ENCODE results near the gene PTPRJ.

PTPRJ gene

GRCh38 chr11:48167380-48167779, 187.0 kb downstream of the PTPRJ start:
- TF ChIP-seq, protein P1, sequence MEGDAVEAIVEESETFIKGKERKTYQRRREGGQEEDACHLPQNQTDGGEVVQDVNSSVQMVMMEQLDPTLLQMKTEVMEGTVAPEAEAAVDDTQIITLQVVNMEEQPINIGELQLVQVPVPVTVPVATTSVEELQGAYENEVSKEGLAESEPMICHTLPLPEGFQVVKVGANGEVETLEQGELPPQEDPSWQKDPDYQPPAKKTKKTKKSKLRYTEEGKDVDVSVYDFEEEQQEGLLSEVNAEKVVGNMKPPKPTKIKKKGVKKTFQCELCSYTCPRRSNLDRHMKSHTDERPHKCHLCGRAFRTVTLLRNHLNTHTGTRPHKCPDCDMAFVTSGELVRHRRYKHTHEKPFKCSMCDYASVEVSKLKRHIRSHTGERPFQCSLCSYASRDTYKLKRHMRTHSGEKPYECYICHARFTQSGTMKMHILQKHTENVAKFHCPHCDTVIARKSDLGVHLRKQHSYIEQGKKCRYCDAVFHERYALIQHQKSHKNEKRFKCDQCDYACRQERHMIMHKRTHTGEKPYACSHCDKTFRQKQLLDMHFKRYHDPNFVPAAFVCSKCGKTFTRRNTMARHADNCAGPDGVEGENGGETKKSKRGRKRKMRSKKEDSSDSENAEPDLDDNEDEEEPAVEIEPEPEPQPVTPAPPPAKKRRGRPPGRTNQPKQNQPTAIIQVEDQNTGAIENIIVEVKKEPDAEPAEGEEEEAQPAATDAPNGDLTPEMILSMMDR (IDR thresholded peaks at IDR 0.05; ENCODE audit: low read depth, low read length) = no peak
- in situ Hi-C loops (cut with HindIII; ENCODE audit: low sequenced_read_pairs) = no loop called here
- DNase-seq (ENCODE audit: low read depth, low spot score) = no peak
- H3K4me3 ChIP-seq (ENCODE audit: low read depth, low read length) = no peak overlapping the region

GRCh38 chr11:48168815-48169214, 188.5 kb downstream of the PTPRJ start:
- H3K4me3 ChIP-seq (ENCODE audit: low read depth, low read length) = no peak overlapping the region
- DNase-seq (ENCODE audit: low read depth, low spot score) = no peak
- TF ChIP-seq, protein P1 (IDR thresholded peaks at IDR 0.05; ENCODE audit: low read depth, low read length) = no peak
- in situ Hi-C loops (cut with HindIII; ENCODE audit: low sequenced_read_pairs) = no loop called here

- H3K4me3 ChIP-seq (ENCODE audit: low read depth, low read length) = no peak overlapping the region
- DNase-seq (ENCODE audit: low read depth, low spot score) = no peak
- in situ Hi-C loops (cut with HindIII; ENCODE audit: low sequenced_read_pairs) = no loop called here
- TF ChIP-seq, protein P1 (IDR thresholded peaks at IDR 0.05; ENCODE audit: low read depth, low read length) = no peak
These were observed 188.9 kb downstream of the PTPRJ start for GRCh38 chr11:48169259-48169658.

DNA sequence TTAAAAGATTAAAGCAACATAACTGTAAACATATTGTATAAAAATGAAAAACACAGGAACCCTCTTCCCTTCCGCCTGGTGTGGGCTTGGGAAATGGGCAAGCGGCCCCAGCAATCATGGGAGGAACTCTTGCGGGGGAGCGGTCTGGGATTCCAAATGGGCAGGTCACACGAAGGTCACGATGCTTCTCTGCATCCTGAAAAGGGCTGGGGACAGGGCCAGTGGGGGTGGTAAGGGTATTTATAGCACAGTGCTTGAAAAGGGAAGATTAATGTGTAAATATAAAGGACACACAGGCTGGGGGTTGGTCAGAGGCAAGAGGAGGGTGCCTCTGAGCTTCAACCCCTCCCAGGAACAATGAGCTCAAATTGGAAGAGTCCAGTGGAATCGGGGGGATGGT, 189.4 kb downstream of the PTPRJ start:
- in situ Hi-C loops (cut with HindIII; ENCODE audit: low sequenced_read_pairs) = no loop called here
- no peak overlapping the region for H3K4me3 ChIP-seq (ENCODE audit: low read depth, low read length)
- DNase-seq (ENCODE audit: low read depth, low spot score) = no peak
- TF ChIP-seq, protein P1 (IDR thresholded peaks at IDR 0.05; ENCODE audit: low read depth, low read length) = no peak

GRCh38 chr11:48170241-48171233, 190.2 kb downstream of the PTPRJ start:
- TF ChIP-seq, protein P1 (IDR thresholded peaks at IDR 0.05; ENCODE audit: low read depth, low read length) = no peak
- no peak overlapping the region for H3K4me3 ChIP-seq (ENCODE audit: low read depth, low read length)
- in situ Hi-C loops (cut with HindIII; ENCODE audit: low sequenced_read_pairs) = no loop called here
- DNase-seq (ENCODE audit: low read depth, low spot score) = peak; percentile 44

- in situ Hi-C loops (cut with HindIII; ENCODE audit: low sequenced_read_pairs) = no loop called here
- H3K4me3 ChIP-seq (ENCODE audit: low read depth, low read length) = no peak overlapping the region
- peak; percentile 57 for DNase-seq (ENCODE audit: low read depth, low spot score)
- TF ChIP-seq, protein P1 (IDR thresholded peaks at IDR 0.05; ENCODE audit: low read depth, low read length) = peak; percentile 99
These were observed 192.7 kb downstream of the PTPRJ start for GRCh38 chr11:48172818-48173609.

Measured in astrocyte of the spinal cord (primary cell).